Stromal cell of bone marrow (primary cell): ENCODE measurements around the gene ADD1.
A peak's percentile ranks its signal among the peaks of the same experiment; 100 is the strongest.

Experiments
- DNase-seq: peaks from one replicate; pipeline ENCODE4 v3.0.0-alpha.2; 2012; ENCODE audit warnings: low read depth

The ADD1 gene

DNA sequence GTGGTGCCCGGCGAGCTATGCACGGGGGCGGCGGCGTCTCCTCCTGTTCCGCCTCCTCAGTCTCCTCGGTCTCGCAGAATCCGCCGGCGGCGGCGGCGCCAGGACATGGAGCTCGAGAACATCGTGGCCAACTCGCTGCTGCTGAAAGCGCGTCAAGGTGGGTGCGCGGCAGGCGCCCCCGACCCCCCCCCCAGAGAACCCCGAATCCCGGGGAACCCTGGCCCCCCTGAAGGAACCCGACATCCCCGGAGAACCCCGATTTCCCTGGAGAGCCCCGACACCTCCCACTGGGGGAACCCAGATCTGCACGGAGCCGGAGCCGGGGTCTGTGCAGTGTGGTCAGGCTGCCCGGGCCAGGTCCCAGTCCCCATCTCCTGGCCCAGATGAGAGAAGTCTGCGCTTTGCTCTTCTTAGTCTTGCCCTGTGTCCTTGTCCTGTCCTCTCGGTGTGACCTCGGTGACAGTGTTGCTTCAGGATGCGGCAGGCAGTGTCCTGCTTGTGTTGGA is 120.4 kb downstream of the ADD1 start:
- peak; percentile 16 for DNase-seq

DNA sequence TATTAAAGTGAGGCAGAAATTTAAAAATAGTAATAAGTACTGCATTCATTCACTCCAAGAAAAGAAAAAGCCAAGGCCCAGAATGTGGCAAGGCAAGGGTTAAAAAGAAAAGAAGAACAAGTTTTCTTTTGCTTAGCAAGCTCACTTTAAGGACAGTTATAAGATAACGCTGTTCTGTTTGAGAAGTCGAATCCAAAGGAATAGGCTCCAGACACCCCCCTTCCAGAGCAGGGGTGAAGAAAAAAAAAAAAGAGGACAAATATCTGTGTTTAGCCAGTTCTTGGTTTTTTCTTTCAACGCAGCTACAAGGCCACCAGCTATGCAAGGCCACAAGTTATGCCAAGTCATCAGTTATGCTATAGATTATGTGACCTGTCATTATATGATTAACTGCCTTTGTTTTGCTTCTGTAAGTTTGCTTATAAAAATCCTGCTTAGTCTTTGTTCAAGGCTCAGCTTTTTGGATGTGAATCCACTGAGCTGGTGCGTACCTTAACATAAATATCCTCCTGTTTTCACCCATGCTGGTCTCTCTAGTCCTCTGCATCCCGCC is 121.1 kb downstream of the ADD1 start:
- no peak for DNase-seq

- no peak for DNase-seq
Observed at GRCh38 chr4:2965262-2965661, 121.6 kb downstream of the ADD1 start.

DNA sequence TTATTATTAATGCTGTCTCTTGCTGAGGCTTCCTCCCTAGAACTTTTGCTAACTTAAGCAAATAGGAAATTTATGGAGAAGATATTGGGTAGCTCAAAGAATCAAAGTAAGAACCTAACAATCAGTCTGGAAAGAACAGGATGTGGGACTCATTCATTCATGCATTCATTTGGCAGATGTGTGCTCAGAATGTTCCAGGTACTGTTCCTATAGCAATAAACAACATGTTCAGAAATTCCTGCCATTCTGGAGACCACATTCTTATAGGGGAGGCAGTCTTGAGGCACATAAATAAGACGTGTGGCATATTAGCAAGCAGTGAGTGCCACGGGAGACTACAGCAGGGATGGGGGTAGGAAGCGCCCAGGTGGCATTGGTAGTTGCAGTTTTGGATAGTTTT is 124.7 kb downstream of the ADD1 start:
- DNase-seq, result no peak

DNA sequence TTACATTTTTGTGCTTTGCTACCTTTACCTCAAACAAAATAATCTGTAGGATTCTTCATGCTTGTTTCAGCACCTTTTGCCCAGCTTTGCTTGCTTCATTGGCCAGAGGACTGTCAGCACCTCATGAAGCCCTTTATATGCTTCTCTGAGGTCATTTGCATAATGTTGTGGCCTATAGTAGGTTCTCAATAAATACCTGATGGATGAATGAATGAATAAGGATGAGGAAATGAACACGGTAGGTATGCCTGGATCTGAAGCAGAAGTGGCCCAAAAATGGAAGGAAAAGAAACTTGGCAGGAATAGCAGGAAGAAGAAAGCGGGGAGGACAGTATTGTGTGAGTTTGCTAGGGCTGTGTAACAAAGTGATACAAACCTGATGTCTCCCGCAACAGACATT is 127.6 kb downstream of the ADD1 start:
- DNase-seq, result no peak

DNA sequence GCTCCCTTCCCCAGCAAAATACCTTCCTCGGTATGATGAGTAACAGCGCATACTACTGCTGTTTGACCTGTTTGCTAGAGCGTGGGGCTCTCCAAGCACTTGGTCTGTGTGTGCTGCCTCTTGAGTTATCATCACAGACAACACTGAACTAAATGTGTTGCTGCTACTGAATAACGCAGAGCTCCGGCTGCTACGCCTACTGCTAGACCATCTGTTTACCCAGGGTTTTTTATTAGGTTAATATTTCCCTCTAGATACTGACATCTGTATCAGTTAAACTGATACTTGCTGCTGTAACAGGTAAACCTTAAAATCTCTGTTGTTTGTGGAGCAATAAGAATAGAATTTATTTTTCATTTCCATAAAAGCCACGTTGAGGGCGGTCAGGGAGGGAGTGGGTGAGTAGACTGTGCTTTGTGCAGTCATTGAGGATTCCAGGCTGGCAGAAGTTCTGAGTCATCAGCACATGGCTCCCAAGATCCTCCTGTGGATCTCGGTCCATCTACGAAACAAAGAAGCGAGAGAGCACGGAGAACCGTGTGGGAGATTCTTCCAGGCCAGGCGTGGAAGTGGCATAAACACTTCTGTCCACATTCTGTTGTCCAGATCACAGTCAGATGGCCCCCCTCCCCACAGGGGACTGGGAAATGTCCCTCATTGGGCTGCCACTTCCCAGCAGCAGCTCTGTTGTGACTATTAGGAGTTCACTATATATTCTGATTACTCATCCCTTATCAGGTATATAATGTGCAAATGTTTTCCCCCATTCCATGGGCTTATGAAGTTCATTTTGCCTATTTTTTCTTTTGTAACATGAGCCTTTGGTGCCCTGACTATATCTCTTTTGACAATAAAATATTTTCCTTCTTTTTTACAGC is 133.8 kb downstream of the ADD1 start:
- DNase-seq, result no peak
